HCT116 (cell line): ENCODE data around the gene NR4A1. TPM values are rescaled to one million over a fixed set of nuclear protein-coding genes. Genes with fewer than 3 reads are reported as not detected.

Experiments used
- ATAC-seq: fragments of 200-7000 bp; cut with Tn5 transposase; 2 replicates; pipeline ENCODE4 v1.9.1; 2020; ENCODE audit warnings: mild to moderate bottlenecking, moderate library complexity
- BruUV-seq: library from RNA; stranded (reverse); fragments of 400-500 nt; replicated peaks from 2 replicates; lab custom pipeline; 2021; lab: Mats Ljungman, UMichigan
- CTCF ChIA-PET: fragments of 300-600 bp; sonication (Branson Sonifier 250); formaldehyde crosslinking; loops from one replicate; lab custom pipeline; 2021; ENCODE audit warnings: antibody characterized with exemption; lab: Charles Lee
- POLR2A ChIA-PET: fragments of 300-600, 350-600 bp; sonication (Branson Sonifier 250); formaldehyde crosslinking; loops from one replicate; lab custom pipeline; 2021; ENCODE audit warnings: antibody characterized with exemption; lab: Charles Lee
- RAD21 ChIA-PET, 2 experiments: fragments of 300-600 bp; sonication (Branson Sonifier 250); formaldehyde crosslinking; loops; one replicate each; lab custom pipeline; 2023; ENCODE audit warnings: low total read pairs in 2 of 2; ENCODE audit not compliant: uncharacterized antibody in 2 of 2, unreplicated experiment in 2 of 2, low non-redundant PET in 1 of 2; lab: Charles Lee
- DNase-seq: peaks from one replicate; pipeline ENCODE4 v3.0.0-alpha.2; 2010; ENCODE audit warnings: low read depth, low spot score
- H2AFZ ChIP-seq: fragments of 200-600 bp; shearing (Covaris generic), sonication (generic); 2 replicates; pipeline ENCODE4 v1.6.1; 2017; ENCODE audit warnings: low read depth, mixed run types, mixed read lengths, antibody characterized with exemption, low read length; ENCODE audit not compliant: poor library complexity, severe bottlenecking
- H3K27ac ChIP-seq: 2 replicates; pipeline ENCODE4 v1.5.1; 2012; ENCODE audit warnings: low read depth, low read length
- H3K27me3 ChIP-seq: fragments of 200-600 bp; sonication (generic); 2 replicates; pipeline ENCODE4 v1.6.1; 2016; ENCODE audit warnings: mixed run types, low read length, mixed read lengths; ENCODE audit not compliant: insufficient read depth
- H3K36me3 ChIP-seq, 2 experiments: fragments of 200-500 bp in 1 of 2; fragments of 200-600 bp in 1 of 2; sonication (Bioruptor generic) in 1 of 2; sonication (generic) in 1 of 2; 2 replicates each; pipeline versions ENCODE4 v1.5.1 to v1.6.1; 2014 to 2016; ENCODE audit warnings: low read length in 2 of 2, inconsistent platforms in 1 of 2, mixed read lengths in 1 of 2, mixed run types in 1 of 2; ENCODE audit not compliant: insufficient read depth in 2 of 2, control insufficient read depth in 1 of 2
- H3K4me1 ChIP-seq, 2 experiments: fragments of 200-600 bp in 1 of 2; sonication (generic) in 1 of 2; 2 replicates each; pipeline versions ENCODE4 v1.5.1 to v1.6.1; 2012 to 2017; ENCODE audit warnings: low read length in 2 of 2, inconsistent platforms in 1 of 2, mild to moderate bottlenecking in 1 of 2, mixed read lengths in 1 of 2, mixed run types in 1 of 2, moderate library complexity in 1 of 2; ENCODE audit not compliant: insufficient read depth in 2 of 2, control insufficient read depth in 1 of 2
- H3K4me2 ChIP-seq: fragments of 200-600 bp; sonication (generic); 2 replicates; pipeline ENCODE4 v1.6.1; 2017; ENCODE audit warnings: mixed run types, low read length, mixed read lengths
- H3K4me3 ChIP-seq, 2 experiments: fragments of 200-600 bp in 1 of 2; sonication (generic) in 1 of 2; replicated peaks in 1 of 2; 2 replicates each; pipeline ENCODE4 v1.5.1; 2011 to 2016; ENCODE audit warnings: low read length in 2 of 2, control low read depth in 1 of 2, low read depth in 1 of 2, mild to moderate bottlenecking in 1 of 2, mixed read lengths in 1 of 2, mixed run types in 1 of 2
- H3K79me2 ChIP-seq: fragments of 200-600 bp; sonication (generic); 2 replicates; pipeline ENCODE4 v1.6.1; 2017; ENCODE audit warnings: mild to moderate bottlenecking, mixed run types, low read length, moderate library complexity, mixed read lengths; ENCODE audit not compliant: insufficient read depth
- H3K9ac ChIP-seq: fragments of 200-600 bp; sonication (generic); 2 replicates; pipeline ENCODE4 v1.6.1; 2016; ENCODE audit warnings: low read length, mixed read lengths
- H3K9me2 ChIP-seq: fragments of 200-600 bp; sonication (generic), shearing (Covaris generic); 2 replicates; pipeline ENCODE4 v1.6.1; 2017; ENCODE audit warnings: mixed run types, mild to moderate bottlenecking, moderate library complexity; ENCODE audit not compliant: insufficient read depth
- H3K9me3 ChIP-seq, 2 experiments: fragments of 200-500 bp in 1 of 2; fragments of 200-600 bp in 1 of 2; sonication (Bioruptor generic) in 1 of 2; sonication (generic) in 1 of 2; 2 replicates each; pipeline ENCODE4 v1.6.1; 2014 to 2017; ENCODE audit warnings: low read length in 2 of 2, mixed read lengths in 2 of 2, inconsistent platforms in 1 of 2, low read depth in 1 of 2, mild to moderate bottlenecking in 1 of 2, mixed run types in 1 of 2, moderate library complexity in 1 of 2; ENCODE audit not compliant: control insufficient read depth in 1 of 2, insufficient read depth in 1 of 2
- H4K20me1 ChIP-seq: fragments of 200-600 bp; sonication (generic), shearing (Covaris generic); 2 replicates; pipeline ENCODE4 v1.6.1; 2017; ENCODE audit warnings: mixed run types, mild to moderate bottlenecking, moderate library complexity; ENCODE audit not compliant: insufficient read depth
- ATF3 ChIP-seq: IDR thresholded peaks from 2 replicates; pipeline ENCODE4 v1.6.1; 2012
- EGR1 ChIP-seq: IDR thresholded peaks from 2 replicates; pipeline ENCODE4 v1.6.1; 2012; ENCODE audit warnings: low read depth
- ELF1 ChIP-seq: IDR thresholded peaks from 2 replicates; pipeline ENCODE4 v1.6.1; 2012; ENCODE audit warnings: low read depth, borderline replicate concordance
- EZH2 ChIP-seq: fragments of 200-600 bp; sonication (generic); IDR thresholded peaks from 2 replicates; pipeline ENCODE4 v1.6.1; 2017; ENCODE audit warnings: antibody characterized with exemption, mixed run types
- EZH2phosphoT487 ChIP-seq: fragments of 200-600 bp; IDR thresholded peaks from 2 replicates; pipeline ENCODE4 v1.6.1; 2018; ENCODE audit warnings: antibody characterized with exemption, borderline replicate concordance
- MAX ChIP-seq: IDR thresholded peaks from 2 replicates; pipeline ENCODE4 v1.6.1; 2012
- POLR2A ChIP-seq: IDR thresholded peaks from 2 replicates; pipeline ENCODE4 v1.7.0; 2011; ENCODE audit warnings: borderline replicate concordance; ENCODE audit not compliant: insufficient read depth, insufficient read length; ENCODE audit errors: extremely low read depth
- POLR2AphosphoS5 ChIP-seq: IDR thresholded peaks from 2 replicates; pipeline ENCODE4 v1.6.1; 2011; ENCODE audit warnings: mild to moderate bottlenecking, low read depth, low read length, moderate library complexity
- REST ChIP-seq: IDR thresholded peaks from 2 replicates; pipeline ENCODE4 v1.6.1; 2012; ENCODE audit warnings: low read depth
- SIN3A ChIP-seq: IDR thresholded peaks from 2 replicates; pipeline ENCODE4 v1.6.1; 2012; ENCODE audit warnings: low read depth
- SP1 ChIP-seq: IDR thresholded peaks from 2 replicates; pipeline ENCODE4 v1.6.1; 2012; ENCODE audit warnings: low read depth
- TCF7L2 ChIP-seq: IDR thresholded peaks from 2 replicates; pipeline ENCODE4 v1.7.0; 2011; ENCODE audit warnings: borderline replicate concordance, inconsistent platforms; ENCODE audit not compliant: insufficient read depth, insufficient read length; ENCODE audit errors: extremely low read depth
- YY1 ChIP-seq: IDR thresholded peaks from 2 replicates; pipeline ENCODE4 v1.6.1; 2011; ENCODE audit warnings: low read length, low read depth, moderate library complexity, mild to moderate bottlenecking; ENCODE audit not compliant: insufficient replicate concordance; ENCODE audit errors: extremely low read depth
- ZFX ChIP-seq: fragments of 450-650 bp; IDR thresholded peaks from 2 replicates; pipeline ENCODE4 v1.6.1; 2017
- ZNF274 ChIP-seq: fragments of 200-500 bp; sonication (Bioruptor generic); IDR thresholded peaks from 2 replicates; pipeline ENCODE4 v1.6.1; 2014; ENCODE audit warnings: mild to moderate bottlenecking, low read depth, low read length, inconsistent platforms
- intact Hi-C: fragments of 100-400 bp; cut with micrococcal nuclease; formaldehyde crosslinking; loops from 2 replicates; pipeline ENCODE4 v1.10.0; 2022
- total RNA-seq: library from RNA; stranded (reverse); gene quantifications from one replicate; pipeline ENCODE4 v1.2.1, GENCODE V29; 2021; ENCODE audit not compliant: unreplicated experiment

Gene NR4A1
- total RNA-seq, 1 experiment from 2014 or later: 35.3 TPM

GRCh38 chr12:52033446-52034140 is 17.6 kb upstream of the NR4A1 start:
- TSS peak; percentile 92 for BruUV-seq

GRCh38 chr12:52035190-52035589 is 16.1 kb upstream of the NR4A1 start:
- H4K20me1 ChIP-seq: no peaks in the 10 kb centered on the region
- no peak overlapping the region for H3K9ac ChIP-seq
- ATAC-seq (no peak), DNase-seq (no peak)
- no peaks in the 10 kb centered on the region for H3K9me3 ChIP-seq
- no peak overlapping the region for H3K4me3 ChIP-seq
- H3K4me1 ChIP-seq: peaks cover 17 to 43% of the 10 kb centered on the region in 2 experiments
- no peaks in the 10 kb centered on the region for H3K27me3 ChIP-seq
- ChIA-PET CTCF (interaction anchor here (1.1 to 5.2 kb wide), 2 partner anchors 10 to 16 kb away, joined by 4 to 29 read pairs; partner anchors contain the start of gene NR4A1), RAD21 (no interaction called here), POLR2A (no interaction called here)
- H3K79me2 ChIP-seq: peaks cover 26% of the 10 kb centered on the region
- no peaks in the 10 kb centered on the region for H3K36me3 ChIP-seq
- BruUV-seq: no TSS peak
- H3K9me2 ChIP-seq: no peaks in the 10 kb centered on the region
- intact Hi-C loops: no loop called here
- H3K4me2 ChIP-seq: no peak overlapping the region
- no peak overlapping the region for H3K27ac ChIP-seq
- no peak overlapping the region for H2AFZ ChIP-seq
- TF ChIP-seq SIN3A (no peak), EGR1 (no peak), POLR2AphosphoS5 (no peak), YY1 (no peak), EZH2 (no peak), REST (no peak), ATF3 (no peak), ELF1 (no peak), SP1 (no peak), POLR2A (no peak), EZH2phosphoT487 (no peak), ZNF274 (no peak)

More at GRCh38 chr12:52033446-52034140, 17.6 kb upstream of the NR4A1 start:
- H2AFZ ChIP-seq: no peak overlapping the region
- H3K79me2 ChIP-seq: peaks cover 11% of the 10 kb centered on the region; the same call in 1 of the 2 replicates
- peak overlapping the region; percentile 25 to 47 for H3K4me3 ChIP-seq
- ChIA-PET RAD21 (no interaction called here), CTCF (interaction anchor here (0.6 to 5.2 kb wide), 12 partner anchors 7 to 837 kb away, joined by 3 to 29 read pairs (median 6); partner anchors contain the start of gene NR4A1), POLR2A (interaction anchor here (0.9 to 5.1 kb wide), 9 partner anchors 9 to 247 kb away, joined by 3 to 40 read pairs (median 5); partner anchors contain the start of genes ATG101 and NR4A1)
- H3K9me2 ChIP-seq: no peaks in the 10 kb centered on the region
- no peaks in the 10 kb centered on the region for H4K20me1 ChIP-seq
- no peak for DNase-seq
- peaks cover 28 to 56% of the 10 kb centered on the region in 2 experiments for H3K4me1 ChIP-seq
- no peaks in the 10 kb centered on the region for H3K9me3 ChIP-seq
- intact Hi-C loops: no loop called here
- TF ChIP-seq ZFX: peak; percentile 2; the same call in 1 of the 2 replicates
- TF ChIP-seq MAX: no peak
- no peak for TF ChIP-seq TCF7L2
- peak overlapping the region; percentile 60 for H3K9ac ChIP-seq
- no peaks in the 10 kb centered on the region for H3K36me3 ChIP-seq
- no peaks in the 10 kb centered on the region for H3K27me3 ChIP-seq
- no peak for ATAC-seq
- H3K27ac ChIP-seq: no peak overlapping the region
- H3K4me2 ChIP-seq: peak overlapping the region; percentile 75
